Right lobe of liver (tissue), 4 donors: ENCODE data around the gene NXNL1.

Experiments
- CTCF ChIP-seq, 4 donors: fragments of 200-600 bp in 3 of 4; fragments of 450-650 bp in 1 of 4; IDR thresholded peaks; one replicate each; pipeline versions ENCODE4 v1.5.1 to v1.8.0; 2016 to 2022; ENCODE audit warnings: antibody characterized with exemption in 4 of 4, mild to moderate bottlenecking in 2 of 4
- POLR2A ChIP-seq: fragments of 450-650 bp; IDR thresholded peaks from one replicate; pipeline ENCODE4 v1.6.1; 2017; ENCODE audit warnings: antibody characterized with exemption, mild to moderate bottlenecking
- donor health status: DM: no; HTN: no; CAD: no.
- donor health status: DM: no; HTN: no; CAD: no.
- donor health status: DM: no; HTN: yes; CAD: no.

- no peak for TF ChIP-seq CTCF (IDR thresholded peaks at IDR 0.05)
- TF ChIP-seq POLR2A: no peak
Observed at GRCh38 chr19:17481986-17482385, 21.3 kb upstream of the NXNL1 start.
